GM21526 (cell line): ENCODE results near the gene SLC37A4.
A peak's percentile ranks its signal among the peaks of the same experiment; 100 is the strongest.
"Not testable (repeated sequence)": the region's sequence is repeated elsewhere in the genome, so short reads cannot be mapped to it uniquely, and the experiment has no call there.

ENCODE experiments used
- ATAC-seq: cut with Tn5 transposase; IDR thresholded peaks from one replicate; pipeline ENCODE4 v1.9.1; 2021; ENCODE audit warnings: moderate library complexity; ENCODE audit not compliant: unreplicated experiment, low FRiP score

SLC37A4 gene

DNA sequence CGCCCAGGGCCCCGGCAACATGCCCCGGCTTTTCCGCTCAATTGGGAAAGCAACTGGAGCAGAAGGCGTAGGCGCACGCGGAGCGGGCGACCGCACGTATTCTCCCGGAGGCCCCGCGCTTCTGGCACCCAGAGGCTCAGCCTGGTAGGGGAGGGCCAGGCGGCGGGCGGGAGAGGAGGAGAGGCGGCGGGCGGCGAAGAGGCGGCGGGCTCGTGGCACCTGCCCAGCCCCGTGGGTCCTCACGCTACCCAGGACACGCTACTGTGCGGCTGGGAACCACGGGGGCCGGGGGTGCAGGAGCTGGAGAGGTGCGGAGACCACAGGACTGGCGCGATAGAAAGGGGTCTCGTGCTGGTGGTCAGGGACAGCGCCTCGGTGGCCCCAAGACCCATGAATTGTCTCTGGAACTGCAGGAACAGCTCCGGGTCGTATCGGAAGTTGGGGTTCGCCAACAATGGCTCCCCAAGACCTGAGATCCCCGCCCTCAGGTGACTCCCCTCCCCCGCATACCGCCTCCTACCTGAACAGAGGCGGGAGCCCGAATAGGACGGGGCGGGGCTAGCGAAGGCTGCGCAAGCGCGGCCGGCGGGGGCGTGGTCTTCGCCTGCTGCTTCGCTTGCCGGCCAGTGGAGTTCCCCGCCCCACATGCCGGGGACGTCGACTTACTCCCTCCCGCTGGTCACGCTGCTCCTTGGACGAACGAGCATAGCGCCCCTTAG, at the start of gene SLC37A4:
Gene SLC37A4, minus strand, starts transcription at position 549 of the 719 bp plus-strand sequence.
- ATAC-seq: peak; percentile 73

DNA sequence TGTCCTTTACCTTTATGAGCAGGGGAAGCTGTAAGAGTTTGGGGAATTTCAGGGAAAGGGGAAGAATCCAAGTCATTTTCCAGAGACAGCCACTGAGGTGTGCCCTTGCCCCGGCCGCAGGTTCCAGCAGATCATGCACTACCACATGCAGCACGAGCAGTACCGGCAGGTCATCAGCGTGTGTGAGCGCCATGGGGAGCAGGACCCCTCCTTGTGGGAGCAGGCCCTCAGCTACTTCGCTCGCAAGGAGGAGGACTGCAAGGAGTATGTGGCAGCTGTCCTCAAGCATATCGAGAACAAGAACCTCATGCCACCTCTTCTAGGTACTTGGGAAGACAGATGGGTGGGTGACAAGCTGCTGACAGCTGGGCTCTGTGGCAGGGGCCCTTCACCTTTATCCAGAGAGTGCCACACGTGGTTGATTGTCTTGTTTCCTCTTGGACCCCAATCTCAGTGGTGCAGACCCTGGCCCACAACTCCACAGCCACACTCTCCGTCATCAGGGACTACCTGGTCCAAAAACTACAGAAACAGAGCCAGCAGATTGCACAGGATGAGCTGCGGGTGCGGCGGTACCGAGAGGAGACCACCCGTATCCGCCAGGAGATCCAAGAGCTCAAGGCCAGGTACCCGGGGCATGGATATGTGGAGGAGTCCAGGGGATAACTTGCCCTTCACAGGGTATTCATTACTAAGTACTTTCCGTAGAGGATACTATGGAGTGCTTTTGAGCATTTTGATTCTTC, 48.2 kb upstream of the SLC37A4 start:
- ATAC-seq: no peak

DNA sequence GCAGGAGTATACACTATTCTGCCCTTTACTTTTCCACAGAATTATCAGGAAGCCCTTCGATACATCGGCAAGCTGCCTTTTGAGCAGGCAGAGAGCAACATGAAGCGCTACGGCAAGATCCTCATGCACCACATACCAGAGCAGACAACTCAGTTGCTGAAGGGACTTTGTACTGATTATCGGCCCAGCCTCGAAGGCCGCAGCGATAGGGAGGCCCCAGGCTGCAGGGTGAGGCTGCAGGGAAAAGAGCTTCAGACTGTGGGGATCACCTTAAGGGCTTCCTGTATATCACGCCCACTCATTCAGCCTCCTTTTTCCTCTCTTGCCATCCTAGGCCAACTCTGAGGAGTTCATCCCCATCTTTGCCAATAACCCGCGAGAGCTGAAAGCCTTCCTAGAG, 47.2 kb upstream of the SLC37A4 start:
- ATAC-seq: no peak

DNA sequence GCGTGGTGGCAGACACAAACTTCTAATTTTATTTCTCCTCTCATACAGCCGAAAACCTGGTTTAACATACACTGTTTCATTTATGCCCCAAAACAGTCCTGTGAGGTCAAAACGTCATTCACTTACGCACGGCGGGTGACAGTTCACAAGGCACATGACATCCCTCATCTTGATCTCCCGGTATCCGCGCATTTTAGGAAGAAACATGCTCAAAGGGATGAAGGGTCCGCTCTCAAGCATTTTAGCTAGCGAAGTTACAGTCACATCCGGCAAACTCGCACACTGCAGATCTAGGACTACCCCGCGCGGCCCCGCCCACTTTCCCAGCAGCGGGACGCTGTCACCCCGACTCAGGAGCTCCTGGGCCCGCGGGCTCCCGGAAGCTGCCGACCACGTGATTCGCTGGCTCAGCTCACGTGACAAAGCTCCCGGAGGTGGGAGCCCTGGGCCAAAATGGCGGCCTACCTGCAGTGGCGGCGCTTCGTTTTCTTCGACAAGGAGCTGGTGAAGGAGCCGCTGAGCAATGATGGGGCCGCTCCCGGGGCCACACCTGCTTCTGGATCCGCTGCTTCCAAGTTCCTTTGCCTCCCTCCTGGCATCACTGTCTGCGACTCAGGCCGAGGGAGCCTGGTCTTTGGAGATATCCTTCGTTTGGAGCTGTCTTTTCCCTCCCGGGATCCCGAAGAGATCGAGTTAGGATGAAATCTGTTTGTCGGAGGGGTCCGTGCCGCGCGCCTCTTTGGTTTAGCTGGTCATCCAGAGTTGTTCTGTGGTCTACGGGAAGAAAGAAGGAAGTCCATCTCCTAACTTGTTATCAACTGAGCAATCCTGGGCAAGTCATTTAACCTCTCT, 36.9 kb upstream of the SLC37A4 start, which contains the start of gene VPS11:
Gene VPS11, plus strand, starts transcription at position 448 of the 852 bp plus-strand sequence. Its CDS starts 6 bp downstream, at position 454.
- peak; percentile 82 for ATAC-seq

DNA sequence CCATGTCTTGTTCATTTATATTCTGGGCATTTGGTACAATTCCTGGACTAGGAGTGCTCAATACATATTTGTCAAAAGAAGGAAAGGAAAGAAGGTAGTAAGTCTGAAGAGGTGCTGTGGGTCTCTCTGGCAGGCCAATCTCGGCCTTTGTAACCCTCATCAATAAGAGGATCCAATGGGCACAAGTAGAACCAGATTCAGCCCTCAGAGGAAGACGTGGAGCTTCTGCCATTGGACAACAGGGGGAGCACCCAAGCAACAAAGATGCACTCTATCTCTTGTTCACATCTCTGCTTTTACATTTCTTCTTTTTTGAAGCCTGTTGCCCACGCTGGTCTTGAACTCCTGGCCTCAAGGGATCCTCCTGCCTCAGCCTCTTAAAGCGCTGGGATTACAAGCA, 34.7 kb upstream of the SLC37A4 start:
- no peak for ATAC-seq

DNA sequence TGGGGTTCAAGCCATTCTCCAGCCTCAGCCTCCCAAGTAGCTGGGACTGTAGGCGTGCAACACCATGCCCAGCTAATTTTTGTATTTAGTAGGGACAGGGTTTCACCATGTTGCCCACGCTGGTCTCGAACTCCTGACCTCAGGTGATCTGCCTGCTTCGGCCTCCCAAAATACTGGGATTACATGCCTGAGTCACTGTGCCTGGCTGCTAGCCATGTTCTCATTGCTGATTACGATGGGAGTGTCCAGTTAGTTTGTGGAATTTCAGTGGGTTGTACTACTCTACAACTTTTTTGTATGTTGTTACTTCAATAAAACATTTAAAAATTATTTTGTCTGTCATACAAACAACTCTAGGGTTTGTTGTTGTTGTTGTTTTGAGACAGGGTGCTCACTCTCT, 32.1 kb upstream of the SLC37A4 start:
- no peak for ATAC-seq

DNA sequence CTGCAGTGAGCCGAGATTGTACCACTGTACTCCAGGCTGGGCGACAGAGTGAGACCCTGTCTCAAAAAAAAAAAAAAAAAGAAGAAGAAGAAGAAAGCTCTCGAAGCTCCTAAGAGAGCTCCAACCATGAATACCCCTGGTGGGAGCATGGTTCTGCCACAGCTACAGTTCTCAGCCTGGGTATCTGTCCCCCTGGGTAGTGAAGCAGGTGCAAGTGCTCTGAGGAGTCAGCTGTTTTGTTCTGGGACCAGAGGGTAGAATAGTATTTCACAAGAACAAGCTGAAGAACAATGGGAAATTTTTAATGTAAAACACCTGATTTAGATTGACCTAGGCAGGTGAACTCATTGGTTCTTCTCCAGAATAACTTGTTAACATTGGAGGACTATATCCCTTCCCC, 30.6 kb upstream of the SLC37A4 start:
- no peak for ATAC-seq

DNA sequence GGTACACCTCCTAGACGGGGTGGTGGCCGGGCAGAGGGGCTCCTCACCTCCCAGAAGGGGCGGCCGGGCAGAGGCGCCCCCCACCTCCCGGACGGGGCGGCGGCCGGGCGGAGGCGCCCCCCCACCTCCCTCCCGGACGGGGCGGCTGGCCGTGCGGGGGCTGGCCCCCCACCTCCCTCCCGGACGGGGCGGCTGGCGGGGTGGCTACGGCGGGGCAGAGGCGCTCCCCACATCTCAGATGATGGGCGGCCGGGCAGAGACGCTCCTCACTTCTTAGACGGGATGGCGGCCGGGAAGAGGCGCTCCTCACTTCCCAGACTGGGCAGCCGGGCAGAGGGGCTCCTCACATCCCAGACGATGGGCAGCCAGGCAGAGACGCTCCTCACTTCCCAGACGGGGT, 28.5 kb upstream of the SLC37A4 start:
- ATAC-seq: not testable (repeated sequence)

DNA sequence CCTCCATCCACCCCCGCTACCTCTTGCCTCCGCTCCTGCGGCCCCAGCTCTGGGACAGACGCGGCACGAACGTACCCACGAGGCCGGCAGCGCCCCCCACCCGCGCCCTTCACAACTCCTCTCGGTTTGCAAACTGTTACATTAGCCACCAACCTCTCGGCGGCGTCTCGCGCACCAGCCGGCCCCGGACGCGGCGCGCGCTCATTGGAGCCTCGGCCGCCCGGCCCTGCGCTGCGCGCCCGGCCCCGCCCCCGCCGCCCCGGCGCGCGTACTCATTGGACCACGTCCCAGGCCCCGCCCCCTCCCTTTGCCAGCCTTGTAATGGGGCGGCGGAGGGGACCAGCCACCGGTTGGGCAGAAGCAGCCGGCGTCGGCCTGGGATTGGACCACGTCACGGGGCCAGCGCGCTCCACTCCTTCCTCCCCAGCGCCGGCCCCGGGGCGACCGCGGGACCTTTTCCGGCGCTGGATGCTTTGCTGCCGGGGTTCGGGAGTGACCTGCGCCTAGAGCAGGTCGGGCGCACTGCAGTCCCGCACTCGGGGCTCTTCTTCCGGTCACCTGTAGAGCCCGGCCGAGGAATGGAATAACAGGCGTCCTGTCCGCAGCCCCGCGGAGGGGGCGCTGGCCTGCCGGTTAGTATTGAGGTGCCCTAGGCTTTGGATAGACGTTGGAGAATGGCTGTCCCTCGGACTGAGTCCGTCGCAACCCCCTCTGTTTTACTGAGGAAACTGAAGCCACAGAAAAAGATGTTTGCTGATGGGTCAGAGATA, 26.5 kb upstream of the SLC37A4 start, which contains the start of gene HYOU1:
Gene HYOU1, minus strand, starts transcription at position 206 of the 770 bp plus-strand sequence. CDS start 1,045 bp downstream, outside the sequence.
- peak; percentile 84 for ATAC-seq

DNA sequence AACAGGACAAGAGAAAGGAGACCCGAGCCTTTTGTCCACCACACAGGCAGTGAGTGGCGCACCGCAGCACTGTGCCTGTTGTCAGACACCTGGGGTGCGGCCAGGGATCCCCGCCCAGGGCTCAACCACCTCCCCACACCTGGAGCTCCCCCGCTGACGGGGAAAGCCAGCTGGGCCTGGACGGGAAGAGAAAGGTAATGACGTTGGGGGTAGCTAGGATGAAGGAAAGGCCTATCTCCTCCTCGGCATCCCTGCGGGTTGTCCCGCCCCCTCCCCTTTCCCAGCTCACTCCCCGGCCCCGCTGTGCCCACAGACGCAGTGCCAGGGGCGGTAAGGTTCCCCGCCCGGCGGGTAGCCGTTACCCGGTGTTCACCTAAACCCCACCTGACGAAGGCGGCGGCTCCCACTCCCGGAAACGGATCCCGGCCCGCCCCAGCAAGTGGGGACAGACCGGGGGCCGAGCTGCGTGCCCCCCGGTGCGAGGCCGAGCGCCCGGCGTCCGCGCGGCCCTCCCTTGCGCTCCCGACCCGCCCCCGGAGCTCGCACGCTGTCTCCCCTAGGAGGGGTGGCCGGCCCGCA, 25.8 kb upstream of the SLC37A4 start:
- ATAC-seq: peak; percentile 7

DNA sequence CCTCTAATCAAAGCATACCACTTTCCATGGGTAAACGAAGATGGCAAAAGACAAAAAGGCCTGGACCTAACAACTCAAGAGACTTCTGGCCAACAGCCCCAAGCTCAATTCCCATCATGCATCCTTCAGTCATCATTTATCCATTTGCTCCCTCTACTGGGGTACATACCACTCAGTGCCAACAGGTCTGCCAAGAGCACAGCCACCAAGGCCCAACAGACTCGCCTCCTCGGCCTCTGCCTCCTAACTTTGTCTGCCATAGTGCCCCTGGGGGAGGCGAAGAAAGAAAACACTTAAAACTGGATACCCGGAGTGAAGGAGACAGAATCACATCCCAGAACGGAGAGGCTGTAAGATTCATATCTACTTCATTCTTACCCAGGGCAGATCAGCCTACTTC, 25.2 kb upstream of the SLC37A4 start:
- ATAC-seq: no peak

DNA sequence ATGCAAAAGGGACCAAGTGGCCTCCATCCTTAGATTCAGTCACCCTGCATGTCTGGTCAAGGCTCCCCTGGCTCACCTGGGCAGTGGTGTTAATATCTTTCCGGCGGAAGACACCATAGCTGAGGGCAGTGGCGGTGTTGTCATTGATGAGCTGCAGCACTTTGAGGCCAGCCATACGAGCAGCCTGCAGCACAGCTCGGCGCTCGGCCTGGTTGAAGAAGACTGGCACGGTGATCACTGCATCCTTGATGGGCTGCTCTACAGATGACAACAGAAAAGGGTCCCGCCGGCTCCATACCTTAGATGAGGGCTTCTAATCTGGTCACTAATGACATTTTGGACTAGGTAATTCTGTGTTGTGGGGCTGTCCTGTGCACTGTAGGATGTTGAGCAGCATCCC, 23.7 kb upstream of the SLC37A4 start:
- no peak for ATAC-seq

DNA sequence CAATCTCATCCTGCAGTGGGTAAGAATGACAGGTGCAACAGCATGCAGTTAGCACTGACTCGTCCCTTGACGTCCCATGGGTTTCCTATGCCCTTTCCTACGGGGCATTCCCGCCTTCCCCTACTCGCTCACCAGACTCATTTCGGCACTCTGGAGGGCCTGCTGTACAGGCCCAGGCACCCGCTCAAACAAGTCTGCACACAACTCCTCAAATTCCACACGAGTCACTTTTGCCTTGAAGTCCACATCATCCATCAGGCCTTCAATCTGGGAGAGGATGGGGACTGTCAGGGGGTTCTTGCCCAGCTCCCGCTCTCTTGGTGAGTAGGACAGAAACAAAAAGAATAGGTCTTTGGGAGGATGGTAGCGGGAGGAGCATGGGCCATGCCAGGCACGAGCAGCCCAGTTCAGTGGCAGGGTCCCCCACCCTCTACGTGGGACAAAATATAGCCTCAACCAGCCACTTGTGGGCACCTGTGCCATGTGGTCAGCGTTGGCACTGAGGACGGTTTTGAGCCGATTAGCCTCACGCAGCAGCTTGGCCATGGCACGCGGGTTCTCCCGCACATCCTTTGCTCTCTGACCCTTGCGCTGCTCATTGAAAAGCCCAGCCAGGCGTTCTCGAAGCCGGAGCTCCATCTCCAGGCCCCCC, 21.6 kb upstream of the SLC37A4 start:
- no peak for ATAC-seq

DNA sequence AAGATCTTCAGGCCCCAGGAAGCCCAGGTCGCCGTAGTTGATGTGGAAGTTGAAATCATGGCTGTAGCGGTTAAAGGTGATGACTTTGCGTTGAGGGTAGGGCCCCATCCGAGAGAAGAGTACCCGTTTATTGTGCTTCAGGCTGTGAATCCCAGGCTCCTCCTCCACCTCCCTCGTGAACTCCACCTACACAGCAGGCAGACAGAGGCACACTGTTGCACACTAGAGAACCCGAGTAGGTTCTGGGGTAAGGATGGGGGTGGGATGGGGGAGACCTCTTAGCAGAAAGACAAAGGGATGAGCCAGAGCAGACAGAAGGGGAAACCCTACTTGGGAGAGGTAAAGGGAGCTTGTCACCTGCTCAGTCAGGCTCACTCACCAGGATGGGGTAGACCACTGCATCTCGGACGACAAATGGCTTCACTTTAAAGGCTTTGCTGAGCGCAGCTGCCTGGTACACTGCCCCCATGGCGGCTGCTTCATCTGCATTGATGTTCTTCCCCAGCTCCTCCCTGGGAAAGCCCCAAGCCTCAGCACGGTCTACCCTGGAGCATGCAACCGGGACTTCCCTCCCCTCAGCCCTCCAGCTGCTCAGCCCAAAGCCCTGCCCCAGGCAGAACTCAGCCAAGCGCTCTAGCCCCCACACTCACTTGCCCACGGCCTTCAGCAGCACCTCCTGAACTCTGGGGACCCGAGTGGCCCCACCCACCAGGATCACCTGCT, 20.9 kb upstream of the SLC37A4 start:
- no peak for ATAC-seq

DNA sequence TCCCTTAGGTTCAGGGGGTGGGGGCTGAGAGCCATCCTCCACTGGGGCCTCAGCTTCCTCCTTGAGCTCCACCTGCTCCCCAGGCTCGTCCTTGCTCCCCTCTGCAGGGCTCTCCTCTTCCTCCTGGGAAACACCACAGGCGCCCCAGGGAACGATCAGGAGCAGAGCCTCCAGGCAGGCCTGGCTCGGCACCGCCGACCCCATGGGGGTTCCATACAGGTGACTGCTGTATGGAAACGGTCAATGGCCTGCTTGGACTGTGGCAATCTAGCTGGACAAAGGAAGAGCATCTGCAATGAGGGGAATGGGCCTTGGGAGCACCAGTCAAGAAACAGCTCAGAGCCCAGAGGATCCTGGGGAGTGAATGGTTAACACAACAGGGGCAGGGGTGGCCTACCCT, 18.4 kb upstream of the SLC37A4 start:
- no peak for ATAC-seq

DNA sequence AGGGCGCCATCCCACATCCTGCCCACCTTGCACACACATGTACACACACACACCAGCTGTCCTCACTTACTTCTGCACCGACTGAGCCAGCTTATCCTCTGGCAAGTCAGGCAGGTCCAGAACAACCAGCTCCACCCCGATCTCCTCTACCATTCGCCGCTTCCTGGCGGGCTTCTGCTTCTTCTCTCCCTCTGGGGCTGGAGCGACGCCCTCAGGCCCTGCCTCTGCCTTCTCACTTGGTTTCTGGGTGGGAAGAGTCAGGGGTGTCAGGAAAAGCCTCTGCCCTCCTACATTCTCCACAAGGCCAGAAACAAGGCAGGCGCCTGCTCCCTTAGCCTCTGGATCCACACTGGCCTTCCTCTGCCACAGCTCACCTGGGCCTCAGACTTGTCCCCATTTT, 18.0 kb upstream of the SLC37A4 start:
- ATAC-seq: no peak

DNA sequence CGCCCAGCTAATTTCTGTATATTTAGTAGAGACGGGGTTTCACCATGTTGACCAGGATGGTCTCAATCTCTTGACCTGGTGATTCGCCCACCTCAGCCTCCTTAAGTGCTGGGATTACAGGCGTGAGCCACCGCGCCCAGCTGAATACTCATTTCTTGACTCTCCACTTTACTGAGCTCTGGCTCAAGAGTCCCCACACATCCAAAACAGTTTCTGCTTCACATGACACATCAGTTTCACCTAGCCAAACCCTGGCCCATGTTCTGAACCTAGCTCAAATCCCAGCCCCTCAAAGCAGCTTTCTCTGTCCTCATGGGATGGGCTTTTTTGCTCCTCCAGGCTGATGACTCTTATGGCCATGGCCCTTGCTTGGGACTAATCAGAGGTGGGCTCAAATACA, 16.5 kb upstream of the SLC37A4 start:
- no peak for ATAC-seq

DNA sequence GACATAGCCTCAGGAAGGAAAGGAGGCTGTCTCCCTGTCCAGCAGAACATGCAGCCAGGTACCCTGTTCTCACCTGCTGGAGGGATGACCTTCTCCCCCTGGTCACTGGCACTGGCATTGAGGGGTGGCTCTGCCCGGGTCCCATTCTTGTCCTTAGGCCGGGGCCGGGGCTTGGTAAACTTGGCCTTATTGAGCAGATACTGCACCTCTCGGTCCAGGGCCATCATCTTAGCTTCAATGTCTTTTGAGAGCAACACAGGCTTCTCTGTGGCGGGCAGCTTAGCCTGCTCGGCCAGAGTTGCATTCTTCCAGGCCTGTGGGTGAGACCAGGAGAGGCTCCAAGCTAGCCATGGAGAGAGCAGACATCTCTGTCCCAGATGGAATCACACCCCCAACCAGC, 15.8 kb upstream of the SLC37A4 start:
- ATAC-seq: no peak

DNA sequence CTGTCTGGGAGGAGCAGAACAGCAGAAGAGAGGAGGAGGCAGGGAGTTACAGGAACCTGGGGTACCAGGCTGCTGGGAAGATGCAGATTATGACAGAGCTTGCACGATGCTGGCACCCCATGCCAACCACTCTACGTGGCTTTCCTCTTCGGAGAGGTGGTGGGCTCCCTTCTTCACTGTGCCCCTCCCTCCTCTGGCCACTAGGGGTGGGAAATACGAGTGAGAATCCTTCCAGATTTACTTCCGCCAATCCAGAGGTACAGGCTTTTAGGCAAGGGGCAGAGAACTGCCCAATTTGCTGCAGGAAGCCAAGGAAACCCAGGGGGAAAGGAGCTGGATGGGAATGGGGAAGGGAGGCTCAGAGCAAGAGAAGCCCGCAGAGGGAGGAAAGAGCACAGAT, 14.0 kb upstream of the SLC37A4 start:
- no peak for ATAC-seq
